HepG2 (cell line): ENCODE data around the gene SEMA3B. TPM values are rescaled to one million over a fixed set of nuclear protein-coding genes. Genes with fewer than 3 reads are reported as not detected.

Source experiments
- AGO2 ChIP-seq: fragments of 200-400 bp; formaldehyde crosslinking; optimal IDR thresholded peaks from 2 replicates; pipeline ENCODE3; 2017; ENCODE audit warnings: mild to moderate bottlenecking, low read depth, low read length, moderate library complexity
- BRCA1 ChIP-seq: sonication (generic); formaldehyde crosslinking; IDR thresholded peaks from 2 replicates; pipeline ENCODE4 v1.4.0; 2020; ENCODE audit warnings: missing genetic modification reagents
- DNMT1 ChIP-seq: sonication (generic); formaldehyde crosslinking; IDR thresholded peaks from 2 replicates; pipeline ENCODE4 v1.5.1; 2020; ENCODE audit warnings: mild to moderate bottlenecking, missing genetic modification reagents
- ETV5 ChIP-seq: IDR thresholded peaks from 2 replicates; pipeline ENCODE4 v1.6.1; 2018; ENCODE audit warnings: missing biosample characterization, missing genetic modification reagents, inconsistent platforms, borderline replicate concordance
- HNF1B ChIP-seq: sonication (generic); formaldehyde crosslinking; IDR thresholded peaks from 2 replicates; pipeline ENCODE4 v1.5.1; 2020; ENCODE audit warnings: mild to moderate bottlenecking, moderate library complexity, missing genetic modification reagents
- HNF4G ChIP-seq, 2 experiments: sonication (generic) in 1 of 2; formaldehyde crosslinking in 1 of 2; IDR thresholded peaks; 2 replicates each; pipeline versions ENCODE4 v1.4.0 to v1.6.1; 2011 to 2020; ENCODE audit warnings: borderline replicate concordance in 2 of 2, low read depth in 2 of 2, mild to moderate bottlenecking in 2 of 2, low read length in 1 of 2, missing genetic modification reagents in 1 of 2, moderate library complexity in 1 of 2
- KDM6A ChIP-seq: IDR thresholded peaks from 2 replicates; pipeline ENCODE4 v1.6.1; 2016; ENCODE audit warnings: low read depth
- MTA3 ChIP-seq: sonication (generic); formaldehyde crosslinking; IDR thresholded peaks from 2 replicates; pipeline ENCODE4 v1.4.0; 2020; ENCODE audit warnings: missing genetic modification reagents
- MXI1 ChIP-seq: IDR thresholded peaks from 3 replicates; pipeline ENCODE4 v1.6.1; 2012; ENCODE audit warnings: low read depth, low read length, inconsistent platforms, borderline replicate concordance
- NCOA2 ChIP-seq: sonication (generic); formaldehyde crosslinking; IDR thresholded peaks from 2 replicates; pipeline ENCODE4 v1.8.0; 2022; ENCODE audit warnings: inconsistent platforms
- NR0B2 ChIP-seq: sonication (generic); formaldehyde crosslinking; IDR thresholded peaks from 2 replicates; pipeline ENCODE4 v1.4.0; 2020; ENCODE audit warnings: mild to moderate bottlenecking, missing genetic modification reagents
- ONECUT2 ChIP-seq: sonication (generic); formaldehyde crosslinking; IDR thresholded peaks from 2 replicates; pipeline ENCODE4 v1.4.0; 2020; ENCODE audit warnings: missing genetic modification reagents
- PAF1 ChIP-seq: IDR thresholded peaks from 2 replicates; pipeline ENCODE4 v1.6.1; 2016; ENCODE audit warnings: missing genetic modification reagents, missing compliant biosample characterization
- PHF21A ChIP-seq: sonication (generic); formaldehyde crosslinking; IDR thresholded peaks from 2 replicates; pipeline ENCODE4 v1.5.0; 2020; ENCODE audit warnings: mild to moderate bottlenecking, missing genetic modification reagents
- RFX3 ChIP-seq: IDR thresholded peaks from 2 replicates; pipeline ENCODE4 v1.6.1; 2016; ENCODE audit warnings: missing biosample characterization, missing genetic modification reagents
- SP2 ChIP-seq: sonication (generic); formaldehyde crosslinking; IDR thresholded peaks from 2 replicates; pipeline ENCODE4 v1.5.1; 2020; ENCODE audit warnings: mild to moderate bottlenecking, missing genetic modification reagents
- SRSF4 ChIP-seq: fragments of 200-400 bp; formaldehyde crosslinking; IDR thresholded peaks from one replicate; pipeline ENCODE4 v1.6.1; 2018; ENCODE audit warnings: mild to moderate bottlenecking, low read depth, low read length, moderate library complexity; ENCODE audit not compliant: poor library complexity, severe bottlenecking
- TAF1 ChIP-seq: sonication (generic); formaldehyde crosslinking; IDR thresholded peaks from 2 replicates; pipeline ENCODE4 v1.4.0; 2020; ENCODE audit warnings: missing genetic modification reagents
- TIGD3 ChIP-seq: sonication (generic); formaldehyde crosslinking; IDR thresholded peaks from 2 replicates; pipeline ENCODE4 v1.5.1; 2020; ENCODE audit warnings: mild to moderate bottlenecking, missing genetic modification reagents, borderline replicate concordance
- ZFP62 ChIP-seq: sonication (generic); formaldehyde crosslinking; IDR thresholded peaks from 2 replicates; pipeline ENCODE4 v1.4.0; 2020; ENCODE audit warnings: missing genetic modification reagents
- ZNF17 ChIP-seq: sonication (generic); formaldehyde crosslinking; IDR thresholded peaks from 2 replicates; pipeline ENCODE4 v1.5.0; 2020; ENCODE audit warnings: mild to moderate bottlenecking, missing genetic modification reagents
- ZNF274 ChIP-seq: sonication (generic); formaldehyde crosslinking; IDR thresholded peaks from 2 replicates; pipeline ENCODE4 v1.5.1; 2020; ENCODE audit warnings: mild to moderate bottlenecking, missing genetic modification reagents
- ZNF326 ChIP-seq: sonication (generic); formaldehyde crosslinking; IDR thresholded peaks from 2 replicates; pipeline ENCODE4 v1.4.0; 2020; ENCODE audit warnings: missing genetic modification reagents, borderline replicate concordance
- ZNF510 ChIP-seq: sonication (generic); formaldehyde crosslinking; IDR thresholded peaks from 2 replicates; pipeline ENCODE4 v1.4.0; 2020; ENCODE audit warnings: low read depth, mild to moderate bottlenecking, missing genetic modification reagents
- ZNF552 ChIP-seq: sonication (generic); formaldehyde crosslinking; IDR thresholded peaks from 2 replicates; pipeline ENCODE4 v1.9.0; 2022; ENCODE audit warnings: missing genetic modification reagents, mild to moderate bottlenecking, borderline replicate concordance
- ZNF678 ChIP-seq: sonication (generic); formaldehyde crosslinking; IDR thresholded peaks from 2 replicates; pipeline ENCODE4 v1.4.0; 2020; ENCODE audit warnings: mild to moderate bottlenecking, missing genetic modification reagents
- ZNF691 ChIP-seq: sonication (generic); formaldehyde crosslinking; IDR thresholded peaks from 2 replicates; pipeline ENCODE4 v1.4.0; 2020; ENCODE audit warnings: missing genetic modification reagents, low read depth, mild to moderate bottlenecking, borderline replicate concordance
- ZNF83 ChIP-seq: sonication (generic); formaldehyde crosslinking; IDR thresholded peaks from 2 replicates; pipeline ENCODE4 v1.4.0; 2020; ENCODE audit warnings: missing genetic modification reagents, mild to moderate bottlenecking, borderline replicate concordance
- polyA plus RNA-seq, 8 experiments: library from polyadenylated mRNA; depleted of rRNA in 3 of 8; stranded (reverse) in 7 of 8; unstranded in 1 of 8; fragments of >200 nt; fragmentation: Illumina TruSeq in 4 of 8; extraction: Trizol in 4 of 8; gene quantifications; 2 replicates each; pipeline versions ENCODE4 v1.2.1 to v1.2.3, GENCODE V29; 2011 to 2016; ENCODE audit warnings: low read depth in 4 of 8, missing spikeins in 1 of 8, mixed read lengths in 1 of 8; ENCODE audit not compliant: insufficient read depth in 1 of 8
- total RNA-seq, 5 experiments: library from RNA; depleted of rRNA; stranded (reverse); fragments of >200 nt; fragmentation: Illumina TruSeq; extraction: Trizol; gene quantifications; 2 replicates each; pipeline ENCODE4 v1.2.3, GENCODE V29; 2016; ENCODE audit warnings: low read depth in 1 of 5

SEMA3B gene
- total and polyA plus RNA-seq, 2 of the 13 experiments (the other 11 are each of a cell fraction or from before 2014, with no cell fraction given) = 93.2 to 158 TPM

- no peak for TF ChIP-seq TIGD3 (CRISPR knock-in tag)
- TF ChIP-seq SRSF4 = no peak
- TF ChIP-seq ZNF552 (CRISPR knock-in tag) = no peak
- no peak for TF ChIP-seq ZNF691 (CRISPR knock-in tag)
- TF ChIP-seq ZFP62 (CRISPR knock-in tag) = no peak
- TF ChIP-seq ZNF326 (CRISPR knock-in tag) = no peak
- TF ChIP-seq HNF1B (CRISPR knock-in tag) = 0 out of 2 replicates have a peak, but pooled peaks have one; percentile 15
- TF ChIP-seq RFX3 (CRISPR knock-in tag) = no peak
- TF ChIP-seq BRCA1 (CRISPR knock-in tag) = no peak
- no peak for TF ChIP-seq ZNF83 (CRISPR knock-in tag)
- no peak for TF ChIP-seq ZNF678 (CRISPR knock-in tag)
- TF ChIP-seq PAF1 = no peak
- no peak for TF ChIP-seq TAF1 (CRISPR knock-in tag)
- no peak for TF ChIP-seq SP2 (CRISPR knock-in tag)
- no peak for TF ChIP-seq MXI1
- no peak for TF ChIP-seq ONECUT2
- no peak for TF ChIP-seq ZNF510
- peak; percentile 40; the same call in 1 of the 2 replicates for TF ChIP-seq DNMT1 (CRISPR knock-in tag)
- no peak for TF ChIP-seq NCOA2
- no peak for TF ChIP-seq ZNF17 (CRISPR knock-in tag)
- peak; percentile 48; the same call in 1 of the 2 replicates for TF ChIP-seq ZNF274
- no peak for TF ChIP-seq ETV5 (CRISPR knock-in tag)
- TF ChIP-seq PHF21A (CRISPR knock-in tag) = no peak
- no peak for TF ChIP-seq MTA3 (CRISPR knock-in tag)
- TF ChIP-seq NR0B2 = no peak
- TF ChIP-seq KDM6A (CRISPR knock-in tag) = no peak
- TF ChIP-seq HNF4G (IDR thresholded peaks at IDR 0.05; ENCODE audit: borderline replicate concordance, low read depth, low read length) = no peak
- TF ChIP-seq HNF4G (CRISPR knock-in tag; IDR thresholded peaks at IDR 0.05; ENCODE audit: borderline replicate concordance, low read depth) = no peak
- TF ChIP-seq AGO2 = peak; percentile 86
Observed at GRCh38 chr3:50319894-50320625, 51.1 kb downstream of the SEMA3B start (continued).
